Upper lobe of left lung (tissue), 6 donors: ENCODE data around the gene C16orf95. TPM values are rescaled to one million over a fixed set of nuclear protein-coding genes. Genes with fewer than 3 reads are reported as not detected.

Source experiments
- ATAC-seq, 2 donors: fragments of 200-7000 bp; cut with Tn5 transposase; one replicate each; pipeline ENCODE4 v1.9.1; 2022; ENCODE audit warnings: mild to moderate bottlenecking in 2 of 2, moderate library complexity in 2 of 2; ENCODE audit not compliant: low FRiP score in 2 of 2
- DNase-seq, 2 donors: peaks; one replicate each; pipeline ENCODE4 v3.0.0-alpha.2; 2019 to 2020
- H3K27ac ChIP-seq, 4 donors: fragments of 200-600 bp; sonication (generic); one replicate each; pipeline ENCODE4 v1.5.1; 2016 to 2019
- H3K27me3 ChIP-seq, 4 donors: fragments of 200-600 bp; sonication (generic); one replicate each; pipeline ENCODE4 v1.5.1; 2017 to 2019
- H3K36me3 ChIP-seq, 4 donors: fragments of 200-600 bp; sonication (generic); one replicate each; pipeline ENCODE4 v1.5.1; 2016 to 2019
- H3K4me1 ChIP-seq, 4 donors: fragments of 200-600 bp; sonication (generic); one replicate each; pipeline ENCODE4 v1.5.1; 2018 to 2019
- H3K4me3 ChIP-seq, 4 donors: fragments of 200-600 bp; sonication (generic); one replicate each; pipeline ENCODE4 v1.5.1; 2017 to 2019; ENCODE audit warnings: mild to moderate bottlenecking in 2 of 4, moderate library complexity in 1 of 4
- H3K9me3 ChIP-seq, 4 donors: fragments of 200-600 bp; sonication (generic); one replicate each; pipeline ENCODE4 v1.5.1; 2018 to 2019
- EP300 ChIP-seq, 4 donors: sonication (generic); formaldehyde crosslinking; IDR thresholded peaks; one replicate each; pipeline ENCODE4 v1.5.1; 2017; ENCODE audit warnings: antibody characterized with exemption in 4 of 4, control low read depth in 2 of 4
- POLR2A ChIP-seq, 4 donors: fragments of 450-650 bp; IDR thresholded peaks; one replicate each; pipeline ENCODE4 v1.5.1; 2016 to 2017; ENCODE audit warnings: antibody characterized with exemption in 4 of 4, mild to moderate bottlenecking in 2 of 4
- POLR2AphosphoS5 ChIP-seq, 2 donors: sonication (generic); formaldehyde crosslinking; IDR thresholded peaks; one replicate each; pipeline ENCODE4 v1.5.1; 2017; ENCODE audit warnings: antibody characterized with exemption in 2 of 2
- WGBS, 2 donors: methylation state at CpG; one replicate each; pipeline ENCODE4 v1.1.5; 2017 to 2018; 5-methylcytosine and 5-hydroxymethylcytosine counted together
- total RNA-seq, 6 donors: library from RNA; depleted of rRNA in 4 of 6; stranded (reverse); fragments of >200 nt in 4 of 6; gene quantifications; one replicate each; pipeline versions ENCODE4 v1.1.0 to v1.2.1, GENCODE V29; 2016 to 2021
- TF ChIP-seq, protein P1 (sequence below), 6 experiments: fragments of 450-650 bp in 4 of 6; fragments of 200-600 bp in 2 of 6; sonication (generic) in 2 of 6; IDR thresholded peaks; one replicate each; pipeline ENCODE4 v1.5.1; 2016 to 2019; ENCODE audit warnings: antibody characterized with exemption in 6 of 6
- donor health status: DM: no; HTN: no; CAD: no; lungs with moderate emphysema.
- donor health status: DM: no; HTN: yes; CAD: no; lungs with severe emphysema.

The C16orf95 gene
- total RNA-seq, 6 donors from 2014 or later = 1.8 to 9.4 (median 3.4) TPM

GRCh38 chr16:87267566-87267965 lies 49.6 kb downstream of the C16orf95 start:
- no peaks in the 10 kb centered on the region for H3K4me1 ChIP-seq
- TF ChIP-seq POLR2AphosphoS5 (IDR thresholded peaks at IDR 0.05) = no peak
- TF ChIP-seq, protein P1, sequence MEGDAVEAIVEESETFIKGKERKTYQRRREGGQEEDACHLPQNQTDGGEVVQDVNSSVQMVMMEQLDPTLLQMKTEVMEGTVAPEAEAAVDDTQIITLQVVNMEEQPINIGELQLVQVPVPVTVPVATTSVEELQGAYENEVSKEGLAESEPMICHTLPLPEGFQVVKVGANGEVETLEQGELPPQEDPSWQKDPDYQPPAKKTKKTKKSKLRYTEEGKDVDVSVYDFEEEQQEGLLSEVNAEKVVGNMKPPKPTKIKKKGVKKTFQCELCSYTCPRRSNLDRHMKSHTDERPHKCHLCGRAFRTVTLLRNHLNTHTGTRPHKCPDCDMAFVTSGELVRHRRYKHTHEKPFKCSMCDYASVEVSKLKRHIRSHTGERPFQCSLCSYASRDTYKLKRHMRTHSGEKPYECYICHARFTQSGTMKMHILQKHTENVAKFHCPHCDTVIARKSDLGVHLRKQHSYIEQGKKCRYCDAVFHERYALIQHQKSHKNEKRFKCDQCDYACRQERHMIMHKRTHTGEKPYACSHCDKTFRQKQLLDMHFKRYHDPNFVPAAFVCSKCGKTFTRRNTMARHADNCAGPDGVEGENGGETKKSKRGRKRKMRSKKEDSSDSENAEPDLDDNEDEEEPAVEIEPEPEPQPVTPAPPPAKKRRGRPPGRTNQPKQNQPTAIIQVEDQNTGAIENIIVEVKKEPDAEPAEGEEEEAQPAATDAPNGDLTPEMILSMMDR (IDR thresholded peaks at IDR 0.05) = no peak
- no peak for TF ChIP-seq EP300 (IDR thresholded peaks at IDR 0.05)
- no peak for TF ChIP-seq POLR2A (IDR thresholded peaks at IDR 0.05)
- no peak overlapping the region for H3K27ac ChIP-seq
- H3K36me3 ChIP-seq = no peaks in the 10 kb centered on the region
- H3K9me3 ChIP-seq = no peaks in the 10 kb centered on the region
- ATAC-seq = no peak
- DNase-seq = no peak
- WGBS, 2 donors = 85 to 86% methylated on average over 8 of the region's 8 CpGs
- no peaks in the 10 kb centered on the region for H3K27me3 ChIP-seq
- H3K4me3 ChIP-seq = no peak overlapping the region

DNA sequence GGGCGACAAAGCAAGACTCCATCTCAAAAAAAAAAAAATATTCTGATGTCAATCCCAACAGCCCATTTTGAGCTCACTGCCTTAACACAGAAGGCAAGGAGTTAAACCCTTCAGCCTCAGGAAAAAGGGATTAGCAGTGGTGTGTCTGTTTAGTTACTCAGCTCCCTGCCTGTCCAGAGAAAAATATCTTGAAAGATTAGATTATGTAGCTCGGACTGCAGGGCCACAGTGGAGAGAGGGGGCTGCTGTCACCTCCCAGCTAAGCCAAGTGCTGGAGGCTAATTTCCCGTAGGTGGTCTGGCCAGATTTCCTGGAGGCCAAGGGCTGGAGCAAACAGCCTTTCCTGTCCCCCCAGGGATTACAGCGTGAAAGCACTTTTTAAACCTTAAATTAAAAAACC lies 50.3 kb downstream of the C16orf95 start:
- DNase-seq = no peak
- 56 to 72% methylated on average over 4 of the region's 4 CpGs for WGBS, 2 donors
- TF ChIP-seq, protein P1 (IDR thresholded peaks at IDR 0.05) = no peak
- TF ChIP-seq POLR2AphosphoS5 (IDR thresholded peaks at IDR 0.05) (no peak), EP300 (IDR thresholded peaks at IDR 0.05) (no peak), POLR2A (IDR thresholded peaks at IDR 0.05) (no peak)

GRCh38 chr16:87265261-87265660 lies 51.9 kb downstream of the C16orf95 start:
- H3K36me3 ChIP-seq = no peaks in the 10 kb centered on the region
- H3K4me3 ChIP-seq = no peak overlapping the region
- TF ChIP-seq EP300 (IDR thresholded peaks at IDR 0.05) (no peak), POLR2AphosphoS5 (IDR thresholded peaks at IDR 0.05) (no peak), POLR2A (IDR thresholded peaks at IDR 0.05) (no peak)
- TF ChIP-seq, protein P1 (IDR thresholded peaks at IDR 0.05) = no peak
- H3K27me3 ChIP-seq = no peaks in the 10 kb centered on the region
- ATAC-seq (no peak), DNase-seq (no peak)
- no peak overlapping the region for H3K27ac ChIP-seq
- 82 to 91% methylated on average over 4 of the region's 4 CpGs for WGBS, 2 donors
- H3K9me3 ChIP-seq = no peaks in the 10 kb centered on the region
- H3K4me1 ChIP-seq = no peaks in the 10 kb centered on the region

More for the DNA sequence above, 50.3 kb downstream of the C16orf95 start:
- H3K36me3 ChIP-seq = no peaks in the 10 kb centered on the region
- no peaks in the 10 kb centered on the region for H3K4me1 ChIP-seq
- H3K27me3 ChIP-seq = no peaks in the 10 kb centered on the region
- H3K9me3 ChIP-seq = no peaks in the 10 kb centered on the region
- H3K4me3 ChIP-seq = no peak overlapping the region
- no peak overlapping the region for H3K27ac ChIP-seq
- no peak for ATAC-seq

- Histone ChIP-seq H3K4me1 (no peaks in the 10 kb centered on the region), H3K36me3 (no peaks in the 10 kb centered on the region), H3K4me3 (no peak overlapping the region), H3K9me3 (no peaks in the 10 kb centered on the region), H3K27me3 (no peaks in the 10 kb centered on the region), H3K27ac (no peak overlapping the region)
- TF ChIP-seq POLR2A (IDR thresholded peaks at IDR 0.05) (no peak), POLR2AphosphoS5 (IDR thresholded peaks at IDR 0.05) (no peak), EP300 (IDR thresholded peaks at IDR 0.05) (no peak)
- TF ChIP-seq, protein P1 (IDR thresholded peaks at IDR 0.05) = no peak
- DNase-seq (no peak), ATAC-seq (no peak)
- 56 to 63% methylated on average over 2 of the region's 2 CpGs for WGBS, 2 donors
These were observed 52.6 kb downstream of the C16orf95 start for GRCh38 chr16:87264634-87265033.

DNA sequence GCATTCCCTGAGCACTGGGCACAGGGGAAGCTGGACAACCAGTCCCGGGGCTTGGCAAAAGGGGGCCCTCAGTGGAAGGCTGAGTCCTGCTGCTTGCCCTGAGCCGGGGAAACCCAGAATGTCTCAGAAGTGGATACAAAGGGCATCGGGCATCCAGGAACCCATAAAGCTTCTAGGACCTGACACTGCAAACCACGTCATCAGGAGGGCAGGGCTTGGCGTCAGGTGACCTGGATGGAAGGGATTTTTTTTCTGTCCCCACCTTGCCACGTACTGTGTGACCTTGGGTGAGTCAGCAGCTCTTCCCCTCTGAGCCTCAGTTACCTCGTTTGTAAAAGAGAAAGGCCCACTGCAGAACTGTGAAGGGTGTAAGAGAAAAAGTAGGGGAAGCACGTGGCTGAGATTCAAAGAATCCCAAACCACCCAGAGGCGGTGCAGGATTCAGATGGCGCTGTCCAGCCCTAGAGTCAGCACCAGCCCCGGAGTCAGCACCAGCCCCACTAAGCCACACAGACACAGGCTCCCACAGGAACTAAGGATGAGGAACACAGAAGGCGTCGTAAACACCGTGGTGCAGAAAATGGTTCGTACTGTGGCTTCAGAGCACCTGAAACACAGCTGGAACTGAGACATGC lies 53.7 kb downstream of the C16orf95 start:
- TF ChIP-seq POLR2AphosphoS5 (IDR thresholded peaks at IDR 0.05) (no peak), POLR2A (IDR thresholded peaks at IDR 0.05) (no peak), EP300 (IDR thresholded peaks at IDR 0.05) (no peak)
- TF ChIP-seq, protein P1 (IDR thresholded peaks at IDR 0.05) = no peak
- Histone ChIP-seq H3K4me1 (no peaks in the 10 kb centered on the region), H3K4me3 (no peak overlapping the region), H3K36me3 (no peaks in the 10 kb centered on the region), H3K27ac (no peak overlapping the region), H3K27me3 (no peaks in the 10 kb centered on the region), H3K9me3 (no peaks in the 10 kb centered on the region)
- no peak for DNase-seq
- no peak for ATAC-seq
- WGBS, 2 donors = 81 to 84% methylated on average over 15 of the region's 15 CpGs
